SU-DHL-6 (cell line): ENCODE data around the gene MAPKAPK2.

Source experiments
- H2AFZ ChIP-seq: fragments of 200-600 bp; sonication (generic); 2 replicates; pipeline ENCODE4 v1.6.1; 2014; ENCODE audit warnings: low read depth, mild to moderate bottlenecking, moderate library complexity, mixed read lengths, antibody characterized with exemption, low read length; ENCODE audit not compliant: severe bottlenecking
- H3F3A ChIP-seq: fragments of 200-600 bp; shearing (Covaris generic); 2 replicates; pipeline ENCODE4 v1.6.0; 2016; ENCODE audit warnings: antibody characterized with exemption, mild to moderate bottlenecking; ENCODE audit not compliant: insufficient read depth
- H3K27ac ChIP-seq: fragments of 200-600 bp; sonication (generic); 2 replicates; pipeline ENCODE4 v1.5.1; 2016; ENCODE audit warnings: low read depth, mild to moderate bottlenecking, low read length, moderate library complexity, mixed read lengths
- H3K27me3 ChIP-seq: fragments of 200-600 bp; sonication (generic), shearing (Covaris generic); 2 replicates; pipeline ENCODE4 v1.6.0; 2014; ENCODE audit warnings: mild to moderate bottlenecking, low read length
- H3K36me3 ChIP-seq: fragments of 200-600 bp; sonication (generic); 2 replicates; pipeline ENCODE4 v1.6.1; 2014; ENCODE audit warnings: mild to moderate bottlenecking, low read length, mixed read lengths
- H3K4me2 ChIP-seq: fragments of 300-600, 200-600 bp; shearing (Covaris generic), sonication (generic); 2 replicates; pipeline ENCODE4 v1.6.0; 2014; ENCODE audit warnings: low read length, low read depth, mild to moderate bottlenecking; ENCODE audit not compliant: poor library complexity, severe bottlenecking
- H3K4me3 ChIP-seq: fragments of 200-600 bp; sonication (generic); 2 replicates; pipeline ENCODE4 v1.5.1; 2014; ENCODE audit warnings: antibody characterized with exemption, low read length, mild to moderate bottlenecking, mixed read lengths; ENCODE audit not compliant: insufficient read depth, poor library complexity, severe bottlenecking
- H3K79me2 ChIP-seq: fragments of 200-600 bp; sonication (generic); 2 replicates; pipeline ENCODE4 v1.6.1; 2014; ENCODE audit warnings: mild to moderate bottlenecking, low read length, moderate library complexity; ENCODE audit not compliant: insufficient read depth
- H3K9ac ChIP-seq: fragments of 200-600 bp; sonication (generic); 2 replicates; pipeline ENCODE4 v1.7.0; 2014; ENCODE audit warnings: mild to moderate bottlenecking, low read length
- H3K9me2 ChIP-seq: fragments of 200-600 bp; sonication (generic); replicated peaks from 2 replicates; pipeline ENCODE4 v1.6.1; 2014; ENCODE audit warnings: low read length; ENCODE audit not compliant: insufficient read depth
- H3K9me3 ChIP-seq: fragments of 200-600 bp; sonication (generic); 2 replicates; pipeline ENCODE4 v1.6.1; 2014; ENCODE audit warnings: low read length, mixed read lengths; ENCODE audit not compliant: insufficient read depth
- H4K20me1 ChIP-seq: fragments of 200-600 bp; sonication (generic); 2 replicates; pipeline ENCODE4 v1.6.1; 2014; ENCODE audit warnings: low read depth, mild to moderate bottlenecking, antibody characterized with exemption, low read length, moderate library complexity, mixed read lengths
- EZH2phosphoT487 ChIP-seq: fragments of 200-600 bp; sonication (generic), shearing (Covaris generic); conservative IDR thresholded peaks from 2 replicates; pipeline ENCODE4 v1.6.1; 2018; ENCODE audit warnings: mild to moderate bottlenecking, antibody characterized with exemption, low read length, moderate library complexity, mixed read lengths
- TF ChIP-seq, protein P1 (sequence below): fragments of 200-600 bp; sonication (generic); IDR thresholded peaks from one replicate; pipeline ENCODE4 v1.5.1; 2017; ENCODE audit warnings: antibody characterized with exemption, mild to moderate bottlenecking, low read length, moderate library complexity; ENCODE audit not compliant: insufficient read depth, poor library complexity, severe bottlenecking

The MAPKAPK2 gene

DNA sequence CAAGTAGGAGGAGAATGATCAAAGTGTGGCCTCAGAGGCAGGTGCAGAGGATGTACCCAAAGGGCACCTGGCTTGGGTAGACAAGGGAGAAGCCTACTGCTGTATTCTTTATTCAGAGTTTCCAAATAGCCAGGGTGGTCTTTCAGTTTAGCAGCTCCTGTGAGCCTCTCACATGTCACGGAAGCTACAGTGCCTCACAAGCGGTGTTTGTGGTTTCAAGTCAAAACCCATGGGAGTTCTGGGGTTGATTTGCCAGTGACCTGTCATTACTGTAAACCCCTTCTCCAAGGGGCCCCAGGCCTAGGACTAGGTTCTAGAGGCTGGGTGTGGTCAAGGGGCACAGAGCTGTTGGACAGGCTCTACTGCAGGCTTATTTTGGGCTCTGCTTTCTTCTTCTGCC lies 97.7 kb downstream of the MAPKAPK2 start:
- no peaks in the 10 kb centered on the region for H3K36me3 ChIP-seq
- H3K9me2 ChIP-seq = no peaks in the 10 kb centered on the region
- no peak overlapping the region for H2AFZ ChIP-seq
- peak overlapping the region; percentile 31 for H3K4me2 ChIP-seq
- H3K9me3 ChIP-seq = no peaks in the 10 kb centered on the region
- H3K4me3 ChIP-seq = no peak overlapping the region
- no peaks in the 10 kb centered on the region for H3K27me3 ChIP-seq
- H3F3A ChIP-seq = no peaks in the 10 kb centered on the region
- H3K27ac ChIP-seq = peak overlapping the region; percentile 35; the same call in 1 of the 2 replicates
- TF ChIP-seq, protein P1, sequence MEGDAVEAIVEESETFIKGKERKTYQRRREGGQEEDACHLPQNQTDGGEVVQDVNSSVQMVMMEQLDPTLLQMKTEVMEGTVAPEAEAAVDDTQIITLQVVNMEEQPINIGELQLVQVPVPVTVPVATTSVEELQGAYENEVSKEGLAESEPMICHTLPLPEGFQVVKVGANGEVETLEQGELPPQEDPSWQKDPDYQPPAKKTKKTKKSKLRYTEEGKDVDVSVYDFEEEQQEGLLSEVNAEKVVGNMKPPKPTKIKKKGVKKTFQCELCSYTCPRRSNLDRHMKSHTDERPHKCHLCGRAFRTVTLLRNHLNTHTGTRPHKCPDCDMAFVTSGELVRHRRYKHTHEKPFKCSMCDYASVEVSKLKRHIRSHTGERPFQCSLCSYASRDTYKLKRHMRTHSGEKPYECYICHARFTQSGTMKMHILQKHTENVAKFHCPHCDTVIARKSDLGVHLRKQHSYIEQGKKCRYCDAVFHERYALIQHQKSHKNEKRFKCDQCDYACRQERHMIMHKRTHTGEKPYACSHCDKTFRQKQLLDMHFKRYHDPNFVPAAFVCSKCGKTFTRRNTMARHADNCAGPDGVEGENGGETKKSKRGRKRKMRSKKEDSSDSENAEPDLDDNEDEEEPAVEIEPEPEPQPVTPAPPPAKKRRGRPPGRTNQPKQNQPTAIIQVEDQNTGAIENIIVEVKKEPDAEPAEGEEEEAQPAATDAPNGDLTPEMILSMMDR = no peak
- no peak for TF ChIP-seq EZH2phosphoT487
- H3K79me2 ChIP-seq = no peaks in the 10 kb centered on the region
- H3K9ac ChIP-seq = no peak overlapping the region
- no peaks in the 10 kb centered on the region for H4K20me1 ChIP-seq

GRCh38 chr1:206783506-206783905 lies 98.8 kb downstream of the MAPKAPK2 start:
- no peaks in the 10 kb centered on the region for H3K27me3 ChIP-seq
- H3K9ac ChIP-seq = no peak overlapping the region
- H3K4me3 ChIP-seq = no peak overlapping the region
- H3K36me3 ChIP-seq = no peaks in the 10 kb centered on the region
- H3K27ac ChIP-seq = no peak overlapping the region
- no peaks in the 10 kb centered on the region for H3K9me3 ChIP-seq
- H4K20me1 ChIP-seq = no peaks in the 10 kb centered on the region
- no peak overlapping the region for H2AFZ ChIP-seq
- no peaks in the 10 kb centered on the region for H3F3A ChIP-seq
- no peaks in the 10 kb centered on the region for H3K79me2 ChIP-seq
- no peak for TF ChIP-seq EZH2phosphoT487
- TF ChIP-seq, protein P1 = no peak
- no peak overlapping the region for H3K4me2 ChIP-seq
- no peaks in the 10 kb centered on the region for H3K9me2 ChIP-seq
